GOT3 (cell line): ENCODE measurements around the gene VSTM2B.

ENCODE experiments used
- DNase-seq: peaks from one replicate; lab custom pipeline; 2025; ENCODE audit warnings: mixed read lengths; lab: John Stamatoyannopoulos, UW

Gene VSTM2B

GRCh38 chr19:29495901-29496441 is 29.8 kb upstream of the VSTM2B start:
- DNase-seq: no peak

DNA sequence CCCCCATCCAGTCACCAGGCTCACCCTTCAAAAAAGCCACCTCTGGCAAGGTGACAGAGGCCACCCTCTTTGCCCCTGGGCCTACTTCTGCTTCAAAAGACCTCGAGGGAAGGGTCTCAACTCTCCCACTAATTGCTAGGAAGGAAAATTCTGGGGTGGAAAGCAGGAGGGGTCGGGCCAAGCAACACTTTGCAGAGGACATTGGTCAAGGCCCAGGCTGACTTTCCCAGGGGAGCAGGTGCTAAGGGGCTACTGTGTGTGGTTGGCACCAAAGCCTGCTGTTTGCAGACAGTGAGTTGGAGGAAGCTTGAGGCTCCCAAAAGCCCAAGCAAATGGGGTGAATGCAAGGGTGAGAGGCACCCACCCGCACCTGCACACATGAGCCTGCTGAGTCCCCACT is 28.6 kb upstream of the VSTM2B start:
- no peak for DNase-seq

GRCh38 chr19:29497686-29498436 is 27.9 kb upstream of the VSTM2B start:
- no peak for DNase-seq

DNA sequence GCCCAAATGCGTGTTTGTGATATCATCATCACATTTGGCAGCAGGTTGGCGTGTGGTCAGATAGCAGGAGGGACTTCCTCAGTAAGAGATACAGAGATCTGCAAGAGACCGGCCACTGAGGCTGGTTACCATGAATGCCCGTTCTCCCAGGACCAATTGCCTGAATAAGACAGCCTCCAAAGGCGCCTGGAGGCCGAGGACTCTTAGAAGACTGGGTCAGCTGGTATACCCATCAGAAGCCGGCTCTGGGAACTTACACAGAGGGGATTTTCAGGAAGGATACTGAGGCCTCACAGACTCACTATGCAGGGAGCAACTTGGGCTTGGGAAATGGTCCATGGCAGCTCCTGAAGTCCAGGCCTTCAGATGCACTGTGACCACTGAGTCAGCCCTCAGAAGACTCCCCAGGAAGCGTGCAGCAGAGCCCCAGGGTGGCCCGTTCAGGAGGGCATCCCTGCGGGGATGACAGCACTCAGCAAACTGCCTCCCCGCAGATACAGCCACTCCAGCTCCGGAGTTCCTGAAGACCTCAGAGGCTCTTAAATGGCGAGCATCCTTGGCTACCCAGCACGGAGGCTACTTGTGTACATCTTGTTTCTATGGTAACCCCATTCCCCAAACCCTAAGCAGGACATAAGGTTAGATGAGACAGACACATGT is 26.4 kb upstream of the VSTM2B start:
- no peak for DNase-seq

DNA sequence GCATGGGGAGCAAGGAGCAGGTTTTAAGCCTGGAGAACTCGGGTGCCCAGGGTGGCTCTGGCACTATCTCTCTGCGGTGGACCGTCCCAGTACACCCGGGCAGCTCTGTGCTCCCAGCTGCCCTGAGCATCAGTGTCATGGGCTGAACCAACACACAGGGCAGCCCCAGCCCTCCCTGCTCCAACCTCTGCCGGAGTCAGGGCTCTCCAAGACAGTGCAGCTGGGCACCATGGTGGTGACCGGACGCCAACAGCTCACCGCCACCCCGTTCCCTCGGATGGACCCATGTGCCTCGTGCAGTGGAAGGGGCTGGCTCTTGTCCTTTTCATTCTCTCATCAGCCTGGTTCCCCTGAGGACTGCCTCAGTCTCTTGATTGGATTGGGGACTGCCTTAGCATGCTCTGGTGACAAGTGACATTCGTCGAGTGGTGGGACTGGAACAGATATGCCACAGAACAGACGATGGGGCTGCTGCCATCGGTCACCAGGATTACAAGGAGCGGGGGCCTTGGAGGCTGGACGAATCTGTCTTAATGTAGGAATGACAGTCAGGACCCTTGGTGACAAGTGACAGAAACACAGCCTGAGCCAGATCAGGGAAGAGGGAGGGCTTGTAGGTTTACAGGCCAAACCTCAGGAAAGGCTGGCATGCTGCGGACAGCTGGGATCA is 25.7 kb upstream of the VSTM2B start:
- DNase-seq: no peak

GRCh38 chr19:29501816-29502580 is 23.8 kb upstream of the VSTM2B start:
- DNase-seq: no peak

GRCh38 chr19:29502581-29502850 is 23.3 kb upstream of the VSTM2B start:
- no peak for DNase-seq

DNA sequence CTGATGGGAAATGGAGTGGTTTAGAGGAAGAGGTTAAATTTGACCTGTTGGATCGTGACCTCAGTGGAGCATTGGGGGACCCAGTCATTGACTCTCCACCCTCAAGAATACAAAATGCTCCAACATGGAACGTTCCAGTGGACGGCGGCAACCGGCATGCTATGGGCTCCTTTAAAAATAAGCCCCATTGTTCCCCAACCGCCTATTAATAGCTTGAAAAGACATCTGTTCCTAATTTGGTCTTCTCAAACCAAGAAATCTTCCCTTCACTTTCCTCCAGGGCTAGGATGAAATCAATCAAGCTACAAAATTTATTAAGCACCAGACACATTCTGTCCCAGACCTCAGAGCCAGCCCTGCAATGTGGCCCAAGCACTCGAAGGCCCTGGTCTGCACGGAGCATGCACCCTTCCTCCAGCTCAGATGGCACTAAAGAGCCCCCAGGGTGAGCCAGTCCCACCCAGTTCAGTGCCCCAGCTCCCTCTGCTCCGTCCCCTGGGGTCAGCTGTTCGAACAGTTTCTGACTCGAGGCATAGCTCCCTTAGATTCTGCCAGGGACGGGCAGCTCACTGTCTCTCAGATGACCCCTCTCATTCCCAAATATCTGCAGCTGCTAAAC is 22.5 kb upstream of the VSTM2B start:
- no peak for DNase-seq

GRCh38 chr19:29503785-29504184 is 22.0 kb upstream of the VSTM2B start:
- DNase-seq: no peak

- DNase-seq: no peak
Observed at GRCh38 chr19:29504454-29504853, 21.3 kb upstream of the VSTM2B start.

DNA sequence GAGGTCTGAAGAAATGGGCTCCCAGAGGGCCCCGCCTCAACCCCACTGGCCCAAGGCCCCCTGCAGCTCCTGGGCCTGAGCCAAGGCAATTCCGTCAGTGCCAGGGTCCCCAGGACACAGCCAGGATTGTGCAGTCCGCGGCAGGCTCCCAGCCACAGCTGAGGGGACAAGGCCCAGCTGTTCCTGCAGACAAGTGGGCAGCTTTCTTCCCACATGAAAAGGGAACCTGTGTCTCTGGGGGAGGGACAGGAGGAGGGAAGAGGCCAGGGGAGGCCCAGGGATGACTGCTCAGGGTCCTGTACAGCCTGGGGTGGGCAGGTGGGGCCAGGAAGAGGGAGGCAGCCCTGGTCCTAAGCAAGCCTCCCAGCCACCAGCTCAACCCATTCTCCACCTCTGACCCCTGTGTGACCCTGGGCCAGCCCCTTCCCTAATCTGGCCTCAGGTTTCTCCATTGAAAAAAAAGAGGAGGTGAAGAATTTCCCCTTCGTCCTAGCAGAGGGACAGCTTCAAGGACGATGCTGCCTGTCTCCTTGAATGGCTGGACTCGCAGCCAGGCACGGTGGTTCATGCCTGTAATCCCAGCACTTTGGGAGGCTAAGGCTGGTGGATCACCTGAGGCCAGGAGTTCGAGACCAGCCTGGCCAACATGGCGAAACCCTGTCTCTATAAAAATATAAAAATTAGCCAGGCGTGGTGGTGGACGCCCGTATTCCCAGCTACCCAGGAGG is 20.5 kb upstream of the VSTM2B start:
- no peak for DNase-seq

- DNase-seq: no peak
Observed at GRCh38 chr19:29506619-29506911, 19.2 kb upstream of the VSTM2B start.

DNA sequence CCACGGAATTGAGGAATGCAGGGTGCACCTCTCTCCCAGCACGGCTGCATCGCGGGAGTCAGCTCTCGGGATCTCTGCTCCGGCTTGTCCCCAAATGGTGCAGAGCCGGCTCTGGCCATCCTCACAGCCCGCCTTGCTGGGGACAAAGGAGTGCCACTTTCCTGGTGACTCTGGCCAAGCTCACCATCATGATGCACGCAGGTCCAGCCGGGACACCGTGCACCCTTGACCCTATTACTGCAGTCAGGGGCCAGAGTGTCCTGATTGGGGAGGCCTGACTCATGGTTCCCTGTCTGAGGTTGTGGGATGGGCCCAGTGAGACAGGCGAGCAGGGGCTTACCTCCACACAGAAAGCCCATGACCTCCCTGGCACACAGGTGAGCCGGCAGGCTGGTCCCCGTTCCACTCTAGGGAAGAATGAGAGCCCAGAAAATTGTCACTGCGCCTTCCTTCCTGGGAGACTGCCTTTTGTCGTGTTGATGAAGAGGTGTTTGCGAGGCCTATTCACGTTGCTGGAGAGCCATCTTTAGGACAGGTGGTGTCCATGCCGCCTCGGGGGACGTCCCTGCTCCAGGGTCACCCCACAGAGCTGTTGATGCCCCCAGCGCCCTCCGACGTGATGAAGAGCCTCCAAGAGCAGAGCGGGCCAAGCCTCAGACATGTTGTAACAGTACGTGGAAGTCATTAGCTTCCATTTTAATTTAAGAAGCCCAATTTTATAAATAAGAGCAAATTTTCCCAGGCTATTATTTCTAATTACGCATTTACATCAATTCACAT is 18.5 kb upstream of the VSTM2B start:
- DNase-seq: no peak

GRCh38 chr19:29508181-29508580 is 17.6 kb upstream of the VSTM2B start:
- no peak for DNase-seq

DNA sequence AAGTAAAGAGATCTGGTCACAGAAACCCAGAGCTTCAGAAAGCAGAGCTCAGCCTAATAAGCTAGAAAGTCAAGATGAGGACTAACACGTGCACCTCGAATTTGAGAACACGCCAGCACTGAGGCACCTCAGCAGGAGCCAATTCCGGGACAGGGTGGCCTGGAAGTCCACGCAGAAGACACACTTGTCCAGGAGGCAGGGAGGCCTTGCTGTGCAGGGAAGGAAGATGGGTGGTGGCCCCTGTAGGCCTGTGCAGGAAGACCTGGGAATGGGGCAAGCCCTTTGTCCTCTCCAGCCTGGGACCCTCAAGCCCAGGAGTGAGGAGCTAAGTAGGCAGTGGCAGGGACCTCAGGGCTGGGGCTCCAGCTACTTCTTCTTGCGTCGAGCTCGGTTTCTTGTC is 16.3 kb upstream of the VSTM2B start:
- no peak for DNase-seq

DNA sequence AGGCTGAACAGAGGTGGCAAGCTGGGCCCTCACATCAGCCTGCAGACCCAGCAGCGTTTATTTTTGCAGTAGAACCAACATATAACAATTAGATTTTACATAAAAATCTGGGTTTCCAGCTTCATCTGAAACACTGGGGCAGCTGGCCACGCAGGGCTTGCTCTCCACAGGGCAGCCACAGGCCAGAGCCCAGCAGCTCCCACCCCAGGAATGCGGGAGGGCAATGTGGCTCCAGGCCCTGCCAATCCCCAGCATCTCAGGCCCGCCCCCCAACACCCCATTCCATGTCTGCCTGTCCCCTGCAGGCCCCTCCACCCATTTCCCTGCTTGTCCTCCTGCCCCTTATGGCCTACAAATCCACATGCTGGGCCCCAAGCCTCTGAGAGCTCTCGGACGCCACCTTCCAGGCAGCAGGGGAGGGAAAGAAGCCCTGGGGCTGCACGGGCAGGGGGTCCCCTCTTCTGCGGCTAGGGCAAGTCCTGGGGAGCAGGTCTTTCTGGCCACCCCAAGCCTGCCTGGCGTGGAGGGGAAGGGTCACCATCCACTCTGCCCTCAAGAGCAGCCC is 15.0 kb upstream of the VSTM2B start:
- DNase-seq: no peak

DNA sequence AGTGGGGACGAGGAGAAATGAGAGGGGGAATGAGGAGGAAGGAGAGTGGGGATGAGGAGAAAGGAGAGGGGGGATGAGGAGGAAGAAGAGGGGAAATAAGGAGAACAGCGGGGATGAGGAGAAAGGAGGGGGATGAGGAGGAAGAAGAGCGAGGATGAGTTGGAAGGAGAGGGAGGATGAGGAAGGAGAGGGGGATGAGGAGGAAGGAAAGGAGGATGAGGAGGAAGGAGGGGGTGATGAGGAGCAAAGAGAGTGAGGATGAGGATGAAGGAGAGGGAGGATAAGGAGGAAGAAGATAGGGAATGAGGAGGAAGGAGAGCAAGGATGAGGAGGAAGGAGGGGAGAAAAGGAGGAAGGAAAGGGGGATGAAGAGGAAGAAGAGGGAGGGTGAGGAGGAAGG is 14.0 kb upstream of the VSTM2B start:
- DNase-seq: no peak

DNA sequence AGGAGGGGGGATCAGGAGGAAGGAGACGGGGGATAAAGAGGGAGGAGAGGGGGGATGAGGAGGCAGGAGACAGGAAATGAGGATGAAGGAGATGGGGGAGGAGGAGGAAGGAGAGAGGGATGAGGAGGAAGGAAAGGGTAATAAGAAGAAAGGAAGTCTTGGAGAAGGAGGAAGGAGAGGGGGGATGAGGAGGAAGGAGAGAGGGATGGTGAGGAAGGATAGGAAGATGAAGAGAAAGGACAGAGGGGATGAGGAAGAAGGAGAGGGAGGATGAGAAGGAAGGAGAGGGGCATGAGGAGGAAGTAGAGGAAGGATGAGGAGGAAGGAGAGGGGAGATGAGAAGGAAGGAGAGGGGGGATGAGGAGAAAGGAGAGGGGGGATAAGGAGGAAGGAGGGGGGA is 13.0 kb upstream of the VSTM2B start:
- no peak for DNase-seq

DNA sequence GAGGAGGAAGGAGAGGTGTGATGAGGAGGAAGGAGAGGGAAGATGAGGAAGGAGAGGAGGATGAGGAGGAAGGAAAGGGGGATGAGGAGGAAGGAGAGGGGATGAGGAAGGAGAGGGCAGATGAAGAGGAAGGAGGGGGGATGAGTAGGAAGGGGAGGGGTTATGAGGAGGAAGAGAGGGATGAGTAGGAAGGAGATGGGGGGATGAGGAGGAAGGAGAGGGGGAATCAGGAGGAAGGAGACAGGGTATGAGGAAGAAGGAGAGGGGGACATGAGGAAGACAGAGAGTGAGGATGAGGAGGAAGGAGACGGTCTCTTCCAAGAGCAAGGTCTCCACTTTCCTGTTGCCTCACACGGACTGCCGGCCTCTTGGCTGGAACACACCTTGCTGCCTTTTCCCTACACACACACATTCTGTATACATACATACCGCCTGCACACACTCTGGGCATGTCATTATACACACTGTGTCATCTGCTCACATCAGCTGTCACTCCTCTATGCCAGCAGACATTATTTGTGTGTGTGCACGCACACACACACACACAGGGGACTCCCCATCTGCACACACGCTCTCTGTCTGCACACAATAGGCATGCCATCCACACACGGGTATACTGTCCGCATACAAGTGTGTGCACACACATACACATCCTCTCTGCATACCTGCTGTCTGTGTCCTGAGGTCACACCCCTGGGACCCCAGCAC is 11.1 kb upstream of the VSTM2B start:
- DNase-seq: no peak

- DNase-seq: no peak
Observed at GRCh38 chr19:29515233-29515619, 10.6 kb upstream of the VSTM2B start.
